BLaER1 (cell line): ENCODE measurements around the gene NFAM1.

ENCODE experiments used
- H3K27ac ChIP-seq: shearing (Covaris generic); formaldehyde crosslinking; 2 replicates; pipeline ENCODE4 v1.8.1; 2022
- H3K27me3 ChIP-seq: shearing (Covaris generic); formaldehyde crosslinking; 2 replicates; pipeline ENCODE4 v1.8.1; 2022
- H3K36me3 ChIP-seq: shearing (Covaris generic); formaldehyde crosslinking; 2 replicates; pipeline ENCODE4 v1.8.1; 2022
- H3K4me1 ChIP-seq: shearing (Covaris generic); formaldehyde crosslinking; 2 replicates; pipeline ENCODE4 v1.8.1; 2022
- H3K4me2 ChIP-seq: shearing (Covaris generic); formaldehyde crosslinking; 2 replicates; pipeline ENCODE4 v1.8.1; 2022
- H3K4me3 ChIP-seq: shearing (Covaris generic); formaldehyde crosslinking; 2 replicates; pipeline ENCODE4 v1.8.1; 2022
- H3K9ac ChIP-seq: shearing (Covaris generic); formaldehyde crosslinking; 2 replicates; pipeline ENCODE4 v1.8.1; 2022
- H3K9me3 ChIP-seq: shearing (Covaris generic); formaldehyde crosslinking; 2 replicates; pipeline ENCODE4 v1.8.1; 2022
- H4K20me1 ChIP-seq: shearing (Covaris generic); formaldehyde crosslinking; 2 replicates; pipeline ENCODE4 v1.8.1; 2022
- Cebpa-rat ChIP-seq: shearing (Covaris generic); IDR thresholded peaks from 2 replicates; pipeline ENCODE4 v1.8.1; 2022

The NFAM1 gene

GRCh38 chr22:42432020-42432596 lies at the start of gene NFAM1:
NFAM1 (minus strand) TSS chr22:42432403; CDS start chr22:42432357, 46 bp downstream.
- peak within 1 kb of the TSS; percentile 43 for H3K9ac ChIP-seq
- peak within 1 kb of the TSS; percentile 53 for H3K4me3 ChIP-seq
- no peaks in the 10 kb centered on the region for H3K9me3 ChIP-seq
- H3K27me3 ChIP-seq, result no peaks in the 10 kb centered on the region
- peak within 1 kb of the TSS; percentile 97 for H3K4me2 ChIP-seq
- no peak for TF ChIP-seq Cebpa-rat
- H3K36me3 ChIP-seq, result no peaks in the 10 kb centered on the region
- H3K4me1 ChIP-seq, result peaks cover 86% of the 10 kb centered on the region
- peak within 1 kb of the TSS; percentile 42 for H3K27ac ChIP-seq
- 0 out of 2 replicates have a peak, but pooled peaks cover 5% of the 10 kb centered on the region for H4K20me1 ChIP-seq

- Histone ChIP-seq H3K27me3 (no peaks in the 10 kb centered on the region), H3K4me3 (no peak overlapping the region), H3K9ac (no peak overlapping the region), H3K9me3 (no peaks in the 10 kb centered on the region), H3K4me1 (peaks cover 41% of the 10 kb centered on the region), H3K36me3 (no peaks in the 10 kb centered on the region), H4K20me1 (no peaks in the 10 kb centered on the region), H3K27ac (no peak overlapping the region), H3K4me2 (no peak overlapping the region)
- TF ChIP-seq Cebpa-rat, result no peak
Measured at GRCh38 chr22:42475122-42475521, 42.9 kb upstream of the NFAM1 start.

GRCh38 chr22:42473484-42474193 lies 41.4 kb upstream of the NFAM1 start:
- peak overlapping the region; percentile 7; the same call in 1 of the 2 replicates for H3K27ac ChIP-seq
- peaks cover 26% of the 10 kb centered on the region for H3K4me1 ChIP-seq
- no peaks in the 10 kb centered on the region for H3K36me3 ChIP-seq
- no peaks in the 10 kb centered on the region for H3K9me3 ChIP-seq
- H3K27me3 ChIP-seq, result no peaks in the 10 kb centered on the region
- peak overlapping the region; percentile 48 for H3K4me2 ChIP-seq
- no peak overlapping the region for H3K9ac ChIP-seq
- H4K20me1 ChIP-seq, result no peaks in the 10 kb centered on the region
- TF ChIP-seq Cebpa-rat, result no peak
- H3K4me3 ChIP-seq, result no peak overlapping the region

GRCh38 chr22:42472671-42473070 lies 40.5 kb upstream of the NFAM1 start:
- H3K9ac ChIP-seq, result no peak overlapping the region
- no peaks in the 10 kb centered on the region for H3K36me3 ChIP-seq
- no peak overlapping the region for H3K4me3 ChIP-seq
- H4K20me1 ChIP-seq, result no peaks in the 10 kb centered on the region
- peaks cover 18% of the 10 kb centered on the region for H3K4me1 ChIP-seq
- H3K27ac ChIP-seq, result peak overlapping the region; percentile 7; the same call in 1 of the 2 replicates
- H3K27me3 ChIP-seq, result no peaks in the 10 kb centered on the region
- H3K4me2 ChIP-seq, result peak overlapping the region; percentile 48
- no peak for TF ChIP-seq Cebpa-rat
- no peaks in the 10 kb centered on the region for H3K9me3 ChIP-seq

GRCh38 chr22:42471441-42471840 lies 39.2 kb upstream of the NFAM1 start:
- Histone ChIP-seq H3K4me1 (peaks cover 18% of the 10 kb centered on the region), H3K27ac (no peak overlapping the region), H3K4me3 (no peak overlapping the region), H3K4me2 (no peak overlapping the region), H4K20me1 (no peaks in the 10 kb centered on the region), H3K36me3 (no peaks in the 10 kb centered on the region), H3K9ac (no peak overlapping the region), H3K27me3 (no peaks in the 10 kb centered on the region), H3K9me3 (no peaks in the 10 kb centered on the region)
- TF ChIP-seq Cebpa-rat, result no peak

- Histone ChIP-seq H3K4me1 (peaks cover 18% of the 10 kb centered on the region), H3K27ac (no peak overlapping the region), H4K20me1 (no peaks in the 10 kb centered on the region), H3K4me3 (no peak overlapping the region), H3K9ac (no peak overlapping the region), H3K4me2 (no peak overlapping the region), H3K36me3 (no peaks in the 10 kb centered on the region), H3K9me3 (no peaks in the 10 kb centered on the region), H3K27me3 (no peaks in the 10 kb centered on the region)
- TF ChIP-seq Cebpa-rat, result no peak
Measured at GRCh38 chr22:42470366-42471082, 38.3 kb upstream of the NFAM1 start.

GRCh38 chr22:42468841-42469240 lies 36.6 kb upstream of the NFAM1 start:
- Histone ChIP-seq H3K4me3 (no peak overlapping the region), H3K4me1 (peaks cover 18% of the 10 kb centered on the region), H3K9me3 (no peaks in the 10 kb centered on the region), H3K9ac (no peak overlapping the region), H4K20me1 (no peaks in the 10 kb centered on the region), H3K36me3 (no peaks in the 10 kb centered on the region), H3K27ac (no peak overlapping the region), H3K4me2 (no peak overlapping the region), H3K27me3 (no peaks in the 10 kb centered on the region)
- no peak for TF ChIP-seq Cebpa-rat

GRCh38 chr22:42462016-42462415 lies 29.8 kb upstream of the NFAM1 start:
- H3K9me3 ChIP-seq, result no peaks in the 10 kb centered on the region
- H3K27me3 ChIP-seq, result no peaks in the 10 kb centered on the region
- no peaks in the 10 kb centered on the region for H3K36me3 ChIP-seq
- no peak for TF ChIP-seq Cebpa-rat
- H3K4me3 ChIP-seq, result no peak overlapping the region
- H4K20me1 ChIP-seq, result no peaks in the 10 kb centered on the region
- peak overlapping the region; percentile 29 for H3K4me2 ChIP-seq
- no peak overlapping the region for H3K9ac ChIP-seq
- no peak overlapping the region for H3K27ac ChIP-seq
- H3K4me1 ChIP-seq, result peaks cover 36% of the 10 kb centered on the region

GRCh38 chr22:42461511-42461910 lies 29.3 kb upstream of the NFAM1 start:
- H3K4me1 ChIP-seq, result peaks cover 36% of the 10 kb centered on the region
- no peak overlapping the region for H3K4me3 ChIP-seq
- no peaks in the 10 kb centered on the region for H3K9me3 ChIP-seq
- H3K9ac ChIP-seq, result no peak overlapping the region
- peak overlapping the region; percentile 29; the same call in 1 of the 2 replicates for H3K4me2 ChIP-seq
- no peaks in the 10 kb centered on the region for H4K20me1 ChIP-seq
- H3K27ac ChIP-seq, result no peak overlapping the region
- no peaks in the 10 kb centered on the region for H3K36me3 ChIP-seq
- TF ChIP-seq Cebpa-rat, result no peak
- no peaks in the 10 kb centered on the region for H3K27me3 ChIP-seq
